KMS-11 (cell line): Measurements from ENCODE around the gene GARIN5B.

Experiments used
- H2AFZ ChIP-seq: fragments of 200-600 bp; sonication (generic); 2 replicates; pipeline ENCODE4 v1.6.1; 2016; ENCODE audit warnings: antibody characterized with exemption, mixed run types, low read depth
- H3K27ac ChIP-seq: fragments of 200-600 bp; sonication (generic); 2 replicates; pipeline ENCODE4 v1.6.1; 2016; ENCODE audit warnings: mild to moderate bottlenecking, mixed run types
- H3K27me3 ChIP-seq: fragments of 200-600 bp; sonication (generic); 2 replicates; pipeline ENCODE4 v1.6.1; 2017; ENCODE audit warnings: mild to moderate bottlenecking, low read depth, mixed run types, moderate library complexity; ENCODE audit not compliant: insufficient read depth
- H3K36me3 ChIP-seq: fragments of 200-600 bp; sonication (generic); 2 replicates; pipeline ENCODE4 v1.6.1; 2017; ENCODE audit warnings: mild to moderate bottlenecking, mixed run types; ENCODE audit not compliant: insufficient read depth
- H3K4me1 ChIP-seq: fragments of 200-600 bp; sonication (generic); 2 replicates; pipeline ENCODE4 v1.6.1; 2016; ENCODE audit warnings: mild to moderate bottlenecking, low read depth, mixed run types; ENCODE audit not compliant: poor library complexity, severe bottlenecking
- H3K4me2 ChIP-seq: fragments of 200-600 bp; sonication (generic); 2 replicates; pipeline ENCODE4 v1.7.0; 2016; ENCODE audit warnings: mild to moderate bottlenecking, mixed run types
- H3K4me3 ChIP-seq: fragments of 200-600 bp; sonication (generic); IDR thresholded peaks from 2 replicates; pipeline ENCODE4 v1.6.1; 2017; ENCODE audit warnings: low read depth, low read length, mixed read lengths; ENCODE audit not compliant: insufficient read depth
- H3K79me2 ChIP-seq: fragments of 200-600 bp; sonication (generic); 2 replicates; pipeline ENCODE4 v1.6.1; 2016; ENCODE audit warnings: low read depth, mixed run types; ENCODE audit not compliant: insufficient read depth
- H3K9ac ChIP-seq: fragments of 200-600 bp; sonication (generic); 2 replicates; pipeline ENCODE4 v1.6.1; 2016; ENCODE audit warnings: mild to moderate bottlenecking, mixed run types
- H4K20me1 ChIP-seq: fragments of 200-600 bp; sonication (generic); 2 replicates; pipeline ENCODE4 v1.6.1; 2016; ENCODE audit warnings: mild to moderate bottlenecking, mixed run types; ENCODE audit not compliant: insufficient read depth
- TF ChIP-seq, protein P1 (sequence below): fragments of 200-600 bp; sonication (generic); conservative IDR thresholded peaks from 2 replicates; pipeline ENCODE4 v1.6.1; 2017; ENCODE audit warnings: low read depth, mild to moderate bottlenecking, antibody characterized with exemption, low read length, moderate library complexity, mixed read lengths

GARIN5B gene

DNA sequence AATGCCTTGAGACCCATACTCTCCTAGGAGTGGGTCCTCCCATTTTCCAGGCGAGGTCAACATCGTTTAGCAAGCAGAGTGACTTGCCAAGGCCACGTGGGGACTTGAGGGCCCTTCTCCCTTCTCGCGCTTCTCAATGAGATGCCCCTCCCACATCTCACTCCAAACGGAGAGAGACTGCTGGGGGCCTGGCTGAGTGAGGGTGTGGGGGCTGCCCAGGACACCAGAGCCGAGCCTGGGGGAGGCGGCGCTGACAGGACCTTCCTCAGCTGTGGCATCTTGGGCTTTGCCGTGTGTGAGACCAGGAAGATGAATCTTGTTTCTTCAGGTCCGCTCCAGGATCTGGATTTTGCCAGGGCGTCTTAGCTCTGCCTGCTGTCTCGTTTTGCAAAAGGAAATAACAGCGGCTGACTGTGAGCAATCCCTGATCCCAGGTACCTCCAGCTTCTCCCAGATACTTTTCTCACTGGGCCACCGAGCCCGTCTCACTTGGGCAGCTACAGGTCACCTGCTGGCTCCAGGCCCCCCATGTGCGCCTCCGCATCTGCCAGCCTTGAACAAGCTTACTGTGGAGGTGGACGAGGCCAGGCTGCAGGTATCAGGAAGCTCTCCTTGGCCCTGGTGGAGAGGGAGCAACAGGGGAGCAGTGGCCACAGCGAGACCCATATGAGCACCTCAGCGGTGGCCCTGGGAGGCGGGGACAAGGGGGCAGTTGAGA lies 14.6 kb downstream of the GARIN5B start:
- no peak overlapping the region for H3K4me3 ChIP-seq
- H3K27ac ChIP-seq, result no peak overlapping the region

DNA sequence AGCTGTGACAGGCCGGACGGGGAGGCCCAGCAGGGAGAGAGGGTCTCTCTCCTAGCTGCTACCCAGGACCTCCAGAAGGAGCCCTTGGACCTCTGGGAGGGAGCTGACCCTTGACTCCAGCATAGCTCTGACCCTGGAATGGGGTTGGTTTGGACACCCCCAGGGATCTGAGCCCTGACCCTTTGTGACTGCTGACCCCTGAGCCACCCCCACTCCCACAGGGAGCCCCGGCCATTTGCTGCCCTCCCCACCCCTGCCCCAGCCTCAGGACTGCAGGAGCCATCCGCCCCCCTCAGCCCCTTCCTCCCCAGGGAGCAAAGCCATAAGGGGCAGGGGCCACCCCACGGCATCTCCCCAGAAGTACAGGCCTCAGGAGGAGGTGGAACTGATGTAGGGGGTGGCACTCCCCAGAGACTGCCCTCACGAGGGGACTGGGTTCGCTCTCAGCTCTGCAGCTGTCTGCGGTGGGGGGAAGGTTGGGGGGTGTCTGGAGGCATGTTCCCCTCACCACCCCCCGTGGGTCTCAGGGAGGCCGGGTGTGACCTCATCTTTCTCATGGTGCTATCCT lies 15.5 kb downstream of the GARIN5B start:
- Histone ChIP-seq H3K79me2 (no peaks in the 10 kb centered on the region), H3K36me3 (no peaks in the 10 kb centered on the region), H3K4me1 (no peaks in the 10 kb centered on the region), H4K20me1 (no peaks in the 10 kb centered on the region), H3K9ac (no peak overlapping the region), H3K4me3 (no peak overlapping the region), H3K27me3 (peaks cover 15% of the 10 kb centered on the region), H3K4me2 (no peak overlapping the region), H2AFZ (no peak overlapping the region), H3K27ac (no peak overlapping the region)
- TF ChIP-seq, protein P1, sequence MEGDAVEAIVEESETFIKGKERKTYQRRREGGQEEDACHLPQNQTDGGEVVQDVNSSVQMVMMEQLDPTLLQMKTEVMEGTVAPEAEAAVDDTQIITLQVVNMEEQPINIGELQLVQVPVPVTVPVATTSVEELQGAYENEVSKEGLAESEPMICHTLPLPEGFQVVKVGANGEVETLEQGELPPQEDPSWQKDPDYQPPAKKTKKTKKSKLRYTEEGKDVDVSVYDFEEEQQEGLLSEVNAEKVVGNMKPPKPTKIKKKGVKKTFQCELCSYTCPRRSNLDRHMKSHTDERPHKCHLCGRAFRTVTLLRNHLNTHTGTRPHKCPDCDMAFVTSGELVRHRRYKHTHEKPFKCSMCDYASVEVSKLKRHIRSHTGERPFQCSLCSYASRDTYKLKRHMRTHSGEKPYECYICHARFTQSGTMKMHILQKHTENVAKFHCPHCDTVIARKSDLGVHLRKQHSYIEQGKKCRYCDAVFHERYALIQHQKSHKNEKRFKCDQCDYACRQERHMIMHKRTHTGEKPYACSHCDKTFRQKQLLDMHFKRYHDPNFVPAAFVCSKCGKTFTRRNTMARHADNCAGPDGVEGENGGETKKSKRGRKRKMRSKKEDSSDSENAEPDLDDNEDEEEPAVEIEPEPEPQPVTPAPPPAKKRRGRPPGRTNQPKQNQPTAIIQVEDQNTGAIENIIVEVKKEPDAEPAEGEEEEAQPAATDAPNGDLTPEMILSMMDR, result no peak

More for the DNA sequence above, 14.6 kb downstream of the GARIN5B start:
- TF ChIP-seq, protein P1, result no peak
- Histone ChIP-seq H3K9ac (no peak overlapping the region), H3K36me3 (no peaks in the 10 kb centered on the region), H3K4me1 (no peaks in the 10 kb centered on the region), H3K79me2 (no peaks in the 10 kb centered on the region), H2AFZ (no peak overlapping the region), H3K27me3 (peaks cover 24% of the 10 kb centered on the region), H4K20me1 (no peaks in the 10 kb centered on the region), H3K4me2 (no peak overlapping the region)

DNA sequence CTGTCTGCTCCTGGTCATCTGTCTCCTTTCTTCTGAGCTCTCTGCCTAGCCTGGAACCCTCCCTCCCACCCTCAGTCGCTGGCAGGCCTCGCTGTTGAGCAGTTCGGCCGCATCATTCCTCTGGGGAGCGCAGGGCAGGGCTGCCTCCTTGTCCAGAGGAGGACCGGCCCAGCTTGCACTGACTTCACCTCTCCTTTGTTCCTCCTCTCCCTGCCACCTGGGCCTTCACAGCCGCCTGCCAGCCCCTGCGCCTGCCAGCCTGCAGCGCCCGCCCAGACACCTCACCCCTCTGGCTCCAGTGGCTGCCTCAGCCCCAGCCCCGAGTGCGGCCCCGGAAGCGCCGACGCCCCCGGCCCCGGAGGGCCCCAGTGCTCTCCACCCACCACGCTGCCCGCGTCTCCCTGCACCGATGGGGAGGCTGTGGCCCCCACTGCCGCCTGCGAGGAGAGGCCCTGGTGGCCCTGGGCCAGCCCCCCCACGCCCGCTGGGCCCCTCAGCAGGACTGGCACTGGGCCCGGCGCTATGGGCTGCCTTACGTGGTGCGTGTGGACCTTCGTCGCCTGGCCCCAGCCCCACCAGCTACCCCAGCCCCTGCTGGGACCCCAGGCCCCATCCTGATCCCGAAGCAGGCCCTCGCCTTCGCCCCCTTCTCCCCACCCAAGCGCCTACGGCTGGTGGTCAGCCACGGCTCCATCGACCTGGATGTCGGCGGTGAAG lies 16.2 kb downstream of the GARIN5B start:
- H3K9ac ChIP-seq, result no peak overlapping the region
- H3K79me2 ChIP-seq, result no peaks in the 10 kb centered on the region
- TF ChIP-seq, protein P1, result no peak
- H3K27me3 ChIP-seq, result peaks cover 8% of the 10 kb centered on the region; the same call in 1 of the 2 replicates
- H3K4me1 ChIP-seq, result no peaks in the 10 kb centered on the region
- no peak overlapping the region for H3K27ac ChIP-seq
- no peak overlapping the region for H3K4me3 ChIP-seq
- H2AFZ ChIP-seq, result no peak overlapping the region
- no peak overlapping the region for H3K4me2 ChIP-seq
- no peaks in the 10 kb centered on the region for H4K20me1 ChIP-seq
- H3K36me3 ChIP-seq, result no peaks in the 10 kb centered on the region

DNA sequence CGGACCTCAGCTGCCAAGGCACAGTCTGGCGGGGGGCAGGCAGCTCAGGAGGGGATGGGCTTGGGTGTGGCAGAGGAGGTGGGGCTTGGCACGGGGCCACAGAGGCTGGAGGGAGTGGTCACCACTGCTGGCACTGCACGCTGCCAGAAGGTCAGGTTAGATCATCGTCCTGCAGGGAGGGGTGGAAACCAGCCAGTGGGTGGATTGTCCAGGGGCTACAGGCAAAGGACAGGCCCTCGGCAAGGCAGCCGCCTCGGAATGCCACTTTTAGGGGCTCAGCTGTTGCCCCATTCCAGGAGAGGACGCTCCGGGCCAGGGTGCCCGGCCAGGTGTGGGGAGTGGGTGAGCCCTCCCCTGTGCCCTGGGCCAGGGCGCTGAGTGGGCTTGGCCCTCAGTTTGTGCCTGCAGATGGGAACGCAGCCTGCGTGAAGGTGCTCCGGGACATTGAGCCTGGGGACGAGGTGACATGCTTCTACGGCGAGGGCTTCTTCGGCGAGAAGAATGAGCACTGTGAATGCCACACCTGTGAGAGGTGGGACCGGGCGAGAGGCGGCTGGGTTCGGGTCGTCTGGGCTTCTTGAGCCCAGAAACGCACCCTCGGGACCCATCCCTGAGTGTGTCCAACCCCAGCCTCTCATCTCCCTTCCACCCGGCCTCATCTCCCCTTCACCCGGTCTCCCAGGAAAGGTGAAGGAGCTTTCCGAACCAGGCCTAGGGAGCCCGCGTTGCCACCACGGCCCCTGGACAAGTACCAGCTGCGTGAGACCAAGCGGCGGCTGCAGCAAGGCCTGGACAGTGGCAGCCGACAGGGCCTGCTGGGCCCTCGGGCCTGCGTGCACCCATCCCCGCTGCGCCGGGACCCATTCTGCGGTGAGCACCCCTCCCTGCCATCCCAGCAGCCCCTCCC lies 17.0 kb downstream of the GARIN5B start:
- TF ChIP-seq, protein P1, result no peak
- Histone ChIP-seq H3K27me3 (peaks cover under 1% of the 10 kb centered on the region; the same call in 1 of the 2 replicates), H3K4me1 (no peaks in the 10 kb centered on the region), H3K36me3 (no peaks in the 10 kb centered on the region), H3K4me3 (no peak overlapping the region), H3K79me2 (0 out of 2 replicates have a peak, but pooled peaks cover under 1% of the 10 kb centered on the region), H3K27ac (no peak overlapping the region), H3K9ac (no peak overlapping the region), H3K4me2 (no peak overlapping the region), H4K20me1 (no peaks in the 10 kb centered on the region), H2AFZ (no peak overlapping the region)
